ENCODE data around the gene TBC1D1.

DNA sequence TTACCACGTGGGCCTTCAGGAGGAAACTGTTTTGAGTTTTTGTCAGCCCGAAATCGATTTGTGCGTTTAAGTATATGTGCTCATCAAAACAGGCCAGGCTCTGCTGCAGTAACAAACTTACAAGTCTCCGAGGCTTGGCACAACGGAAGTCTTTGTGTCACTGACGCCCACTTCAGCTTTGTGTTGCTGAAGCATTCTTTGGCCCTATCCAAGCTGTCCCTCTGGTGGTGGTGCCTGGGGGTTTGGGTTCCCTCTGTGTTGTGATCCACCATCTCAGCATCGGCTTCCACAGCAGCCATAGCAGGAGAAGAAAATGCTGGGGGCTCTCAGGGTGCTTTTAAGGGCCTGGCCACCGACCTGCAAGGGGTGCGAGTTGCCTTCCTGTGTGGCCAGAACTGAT is 245.7 kb downstream of the TBC1D1 start:
- TF ChIP-seq, protein P1, sequence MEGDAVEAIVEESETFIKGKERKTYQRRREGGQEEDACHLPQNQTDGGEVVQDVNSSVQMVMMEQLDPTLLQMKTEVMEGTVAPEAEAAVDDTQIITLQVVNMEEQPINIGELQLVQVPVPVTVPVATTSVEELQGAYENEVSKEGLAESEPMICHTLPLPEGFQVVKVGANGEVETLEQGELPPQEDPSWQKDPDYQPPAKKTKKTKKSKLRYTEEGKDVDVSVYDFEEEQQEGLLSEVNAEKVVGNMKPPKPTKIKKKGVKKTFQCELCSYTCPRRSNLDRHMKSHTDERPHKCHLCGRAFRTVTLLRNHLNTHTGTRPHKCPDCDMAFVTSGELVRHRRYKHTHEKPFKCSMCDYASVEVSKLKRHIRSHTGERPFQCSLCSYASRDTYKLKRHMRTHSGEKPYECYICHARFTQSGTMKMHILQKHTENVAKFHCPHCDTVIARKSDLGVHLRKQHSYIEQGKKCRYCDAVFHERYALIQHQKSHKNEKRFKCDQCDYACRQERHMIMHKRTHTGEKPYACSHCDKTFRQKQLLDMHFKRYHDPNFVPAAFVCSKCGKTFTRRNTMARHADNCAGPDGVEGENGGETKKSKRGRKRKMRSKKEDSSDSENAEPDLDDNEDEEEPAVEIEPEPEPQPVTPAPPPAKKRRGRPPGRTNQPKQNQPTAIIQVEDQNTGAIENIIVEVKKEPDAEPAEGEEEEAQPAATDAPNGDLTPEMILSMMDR (IDR thresholded peaks at IDR 0.05): no peak
- TF ChIP-seq POLR2A (IDR thresholded peaks at IDR 0.05): no peak
